ENCODE data around the gene PATJ. TPM values are rescaled to one million over a fixed set of nuclear protein-coding genes. Genes with fewer than 3 reads are reported as not detected.

PATJ gene
- total RNA-seq, 1 donor from 2014 or later, result 5.1 TPM

- intact Hi-C loops (cut with micrococcal nuclease), result no loop called here
- Mint-ChIP-seq H3K27me3 (no peaks in the 10 kb centered on the region), H3K36me3 (ENCODE audit: low read depth) (peaks cover 6% of the 10 kb centered on the region), H3K4me1 (no peaks in the 10 kb centered on the region), H3K4me3 (no peak overlapping the region), H3K9me3 (peaks cover 7% of the 10 kb centered on the region), H3K27ac (no peak overlapping the region)
- DNase-seq, result no peak
Observed at GRCh38 chr1:61898658-61899057, 156.4 kb downstream of the PATJ start.

- H3K9me3 Mint-ChIP-seq, result no peaks in the 10 kb centered on the region
- intact Hi-C loops (cut with micrococcal nuclease), result no loop called here
- no peak overlapping the region for H3K27ac Mint-ChIP-seq
- no peaks in the 10 kb centered on the region for H3K27me3 Mint-ChIP-seq
- no peaks in the 10 kb centered on the region for H3K36me3 Mint-ChIP-seq (ENCODE audit: low read depth)
- DNase-seq, result no peak
- no peaks in the 10 kb centered on the region for H3K4me1 Mint-ChIP-seq
- H3K4me3 Mint-ChIP-seq, result no peak overlapping the region
Observed at GRCh38 chr1:61904354-61904753, 162.1 kb downstream of the PATJ start.

GRCh38 chr1:61907102-61907501, 164.8 kb downstream of the PATJ start:
- H3K27me3 Mint-ChIP-seq, result no peaks in the 10 kb centered on the region
- H3K4me1 Mint-ChIP-seq, result no peaks in the 10 kb centered on the region
- H3K4me3 Mint-ChIP-seq, result no peak overlapping the region
- no peaks in the 10 kb centered on the region for H3K9me3 Mint-ChIP-seq
- no peak overlapping the region for H3K27ac Mint-ChIP-seq
- intact Hi-C loops (cut with micrococcal nuclease), result no loop called here
- DNase-seq, result no peak
- H3K36me3 Mint-ChIP-seq (ENCODE audit: low read depth), result no peaks in the 10 kb centered on the region

- Mint-ChIP-seq H3K27ac (no peak overlapping the region), H3K4me1 (no peaks in the 10 kb centered on the region), H3K27me3 (no peaks in the 10 kb centered on the region), H3K36me3 (ENCODE audit: low read depth) (no peaks in the 10 kb centered on the region), H3K4me3 (no peak overlapping the region), H3K9me3 (no peaks in the 10 kb centered on the region)
- DNase-seq, result no peak
- intact Hi-C loops (cut with micrococcal nuclease), result no loop called here
Observed at GRCh38 chr1:61910035-61910434, 167.8 kb downstream of the PATJ start.

GRCh38 chr1:61914823-61915482, 172.7 kb downstream of the PATJ start:
- intact Hi-C loops (cut with micrococcal nuclease), result no loop called here
- DNase-seq, result no peak
- H3K27me3 Mint-ChIP-seq, result no peaks in the 10 kb centered on the region
- no peaks in the 10 kb centered on the region for H3K4me1 Mint-ChIP-seq
- no peaks in the 10 kb centered on the region for H3K9me3 Mint-ChIP-seq
- no peak overlapping the region for H3K27ac Mint-ChIP-seq
- peaks cover 3% of the 10 kb centered on the region for H3K36me3 Mint-ChIP-seq (ENCODE audit: low read depth)
- H3K4me3 Mint-ChIP-seq, result no peak overlapping the region

- Mint-ChIP-seq H3K4me1 (no peaks in the 10 kb centered on the region), H3K4me3 (no peak overlapping the region), H3K27me3 (no peaks in the 10 kb centered on the region), H3K9me3 (peaks cover 4% of the 10 kb centered on the region), H3K36me3 (ENCODE audit: low read depth) (peaks cover 7% of the 10 kb centered on the region), H3K27ac (no peak overlapping the region)
- intact Hi-C loops (cut with micrococcal nuclease), result no loop called here
- no peak for DNase-seq
Observed at GRCh38 chr1:61921435-61921834, 179.2 kb downstream of the PATJ start.

GRCh38 chr1:61922950-61923480, 180.7 kb downstream of the PATJ start:
- H3K36me3 Mint-ChIP-seq (ENCODE audit: low read depth), result peaks cover 5% of the 10 kb centered on the region
- H3K4me1 Mint-ChIP-seq, result no peaks in the 10 kb centered on the region
- no peak overlapping the region for H3K27ac Mint-ChIP-seq
- H3K9me3 Mint-ChIP-seq, result peaks cover 4% of the 10 kb centered on the region
- H3K27me3 Mint-ChIP-seq, result no peaks in the 10 kb centered on the region
- intact Hi-C loops (cut with micrococcal nuclease), result no loop called here
- no peak for DNase-seq
- no peak overlapping the region for H3K4me3 Mint-ChIP-seq

GRCh38 chr1:61925591-61926298, 183.5 kb downstream of the PATJ start:
- Mint-ChIP-seq H3K4me1 (no peaks in the 10 kb centered on the region), H3K27me3 (no peaks in the 10 kb centered on the region), H3K9me3 (no peaks in the 10 kb centered on the region), H3K36me3 (ENCODE audit: low read depth) (peaks cover 2% of the 10 kb centered on the region), H3K4me3 (no peak overlapping the region), H3K27ac (no peak overlapping the region)
- no peak for DNase-seq
- intact Hi-C loops (cut with micrococcal nuclease), result no loop called here

GRCh38 chr1:61926597-61926996, 184.3 kb downstream of the PATJ start:
- peaks cover 2% of the 10 kb centered on the region for H3K36me3 Mint-ChIP-seq (ENCODE audit: low read depth)
- H3K9me3 Mint-ChIP-seq, result no peaks in the 10 kb centered on the region
- H3K4me1 Mint-ChIP-seq, result no peaks in the 10 kb centered on the region
- DNase-seq, result no peak
- H3K27ac Mint-ChIP-seq, result no peak overlapping the region
- intact Hi-C loops (cut with micrococcal nuclease), result no loop called here
- H3K4me3 Mint-ChIP-seq, result no peak overlapping the region
- H3K27me3 Mint-ChIP-seq, result no peaks in the 10 kb centered on the region

- no peak for DNase-seq
- H3K4me1 Mint-ChIP-seq, result no peaks in the 10 kb centered on the region
- intact Hi-C loops (cut with micrococcal nuclease), result no loop called here
- no peak overlapping the region for H3K27ac Mint-ChIP-seq
- no peaks in the 10 kb centered on the region for H3K27me3 Mint-ChIP-seq
- H3K4me3 Mint-ChIP-seq, result no peak overlapping the region
- H3K36me3 Mint-ChIP-seq (ENCODE audit: low read depth), result no peaks in the 10 kb centered on the region
- no peaks in the 10 kb centered on the region for H3K9me3 Mint-ChIP-seq
Observed at GRCh38 chr1:61930116-61930645, 187.9 kb downstream of the PATJ start.

GRCh38 chr1:61931587-61932279, 189.5 kb downstream of the PATJ start:
- intact Hi-C loops (cut with micrococcal nuclease), result no loop called here
- no peaks in the 10 kb centered on the region for H3K9me3 Mint-ChIP-seq
- no peaks in the 10 kb centered on the region for H3K4me1 Mint-ChIP-seq
- no peak overlapping the region for H3K4me3 Mint-ChIP-seq
- H3K36me3 Mint-ChIP-seq (ENCODE audit: low read depth), result no peaks in the 10 kb centered on the region
- no peak for DNase-seq
- H3K27me3 Mint-ChIP-seq, result no peaks in the 10 kb centered on the region
- no peak overlapping the region for H3K27ac Mint-ChIP-seq

- Mint-ChIP-seq H3K27me3 (no peaks in the 10 kb centered on the region), H3K9me3 (no peaks in the 10 kb centered on the region), H3K27ac (no peak overlapping the region), H3K4me1 (no peaks in the 10 kb centered on the region), H3K36me3 (ENCODE audit: low read depth) (no peaks in the 10 kb centered on the region), H3K4me3 (no peak overlapping the region)
- intact Hi-C loops (cut with micrococcal nuclease), result no loop called here
- DNase-seq, result no peak
Observed at GRCh38 chr1:61935516-61935915, 193.2 kb downstream of the PATJ start.

GRCh38 chr1:61936839-61937238, 194.6 kb downstream of the PATJ start:
- Mint-ChIP-seq H3K4me3 (no peak overlapping the region), H3K9me3 (no peaks in the 10 kb centered on the region), H3K36me3 (ENCODE audit: low read depth) (no peaks in the 10 kb centered on the region), H3K4me1 (no peaks in the 10 kb centered on the region), H3K27me3 (no peaks in the 10 kb centered on the region), H3K27ac (no peak overlapping the region)
- intact Hi-C loops (cut with micrococcal nuclease), result no loop called here
- no peak for DNase-seq

GRCh38 chr1:61941794-61942193, 199.5 kb downstream of the PATJ start:
- DNase-seq, result no peak
- Mint-ChIP-seq H3K4me1 (no peaks in the 10 kb centered on the region), H3K4me3 (no peak overlapping the region), H3K27ac (no peak overlapping the region), H3K27me3 (no peaks in the 10 kb centered on the region), H3K9me3 (no peaks in the 10 kb centered on the region), H3K36me3 (ENCODE audit: low read depth) (no peaks in the 10 kb centered on the region)
- intact Hi-C loops (cut with micrococcal nuclease), result no loop called here

Measured in activated CD4-positive, alpha-beta T cell treated with anti-CD3 and anti-CD28 coated beads, Interleukin-2, amount 10 ng/mL, durations not matched to agents 24 days and 14 days (primary cell).